T47D (cell line): ENCODE results near the gene RGS6.

ENCODE experiments used
- DNase-seq, 2 experiments: peaks; one replicate each; pipeline versions ENCODE4 v3.0.0 to v3.0.0-alpha.2; 2011 to 2012; ENCODE audit warnings: low read depth in 1 of 2, low spot score in 1 of 2
- JUND ChIP-seq: IDR thresholded peaks from 2 replicates; pipeline ENCODE4 v1.6.1; 2012; ENCODE audit warnings: low read depth
- in situ Hi-C: cut with HindIII; loops from 2 replicates; pipeline ENCODE4 v1.10.0; 2016; ENCODE audit warnings: low sequenced_read_pairs, low pct_unique_long_range_greater_than_20kb

Gene RGS6

DNA sequence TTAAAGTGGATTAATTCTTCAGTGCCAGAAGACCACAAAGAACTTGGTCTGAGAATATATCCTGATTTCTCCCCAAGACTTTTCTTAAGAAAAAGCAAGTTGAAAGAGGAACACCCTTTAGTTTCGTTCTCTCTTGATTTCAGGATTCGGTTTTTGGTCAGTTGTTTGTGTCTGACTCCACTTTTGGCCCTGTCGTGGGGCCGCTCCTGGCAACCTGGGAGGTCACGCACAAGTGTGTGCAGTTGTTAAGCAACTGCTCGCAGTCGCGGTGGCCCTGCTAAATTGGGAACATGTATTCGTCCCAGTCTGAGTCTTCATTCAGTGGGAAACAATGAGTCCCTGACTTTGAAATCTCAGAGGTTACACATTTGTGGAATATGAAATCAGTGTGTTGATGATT, 68.7 kb downstream of the RGS6 start:
- no peak for DNase-seq
- in situ Hi-C loops = no loop called here
- no peak for TF ChIP-seq JUND

DNA sequence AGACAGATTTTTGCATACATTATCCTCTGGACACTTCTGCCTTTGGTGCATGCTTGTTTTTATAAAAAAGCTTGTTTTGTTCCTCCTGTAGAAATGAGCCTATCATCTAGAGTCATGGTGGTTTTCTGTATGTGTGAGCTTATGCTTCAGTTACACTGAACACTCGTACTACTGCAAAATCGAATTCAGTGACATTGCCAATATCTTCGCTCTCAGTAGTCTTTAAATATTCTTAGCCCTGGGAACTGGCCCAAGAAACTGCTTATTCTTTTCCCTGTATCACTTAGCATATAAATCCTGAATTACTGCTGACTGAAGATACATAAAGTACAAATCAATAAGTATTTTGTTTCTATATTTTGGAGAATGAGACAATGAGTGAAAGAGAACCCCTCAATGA, 70.5 kb downstream of the RGS6 start:
- TF ChIP-seq JUND = no peak
- in situ Hi-C loops = no loop called here
- DNase-seq = no peak

DNA sequence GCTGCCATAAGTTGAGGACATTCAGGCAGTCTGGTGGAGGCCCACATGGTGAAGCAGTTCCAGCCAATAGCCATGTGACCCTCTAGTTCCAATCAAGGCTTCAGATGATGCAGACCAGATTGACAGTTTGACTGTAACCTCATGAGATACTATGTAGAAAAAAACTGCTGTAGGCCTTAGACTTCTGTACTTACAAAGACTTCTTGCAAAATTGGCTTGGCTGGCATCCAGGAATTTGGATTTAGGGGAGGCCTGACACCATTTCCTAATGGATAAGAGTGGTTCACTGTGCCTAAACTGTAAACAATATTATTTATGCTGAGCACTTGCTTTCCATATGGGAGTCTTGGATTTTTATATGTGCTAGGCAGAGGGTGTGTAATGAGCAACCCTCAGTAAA, 76.4 kb downstream of the RGS6 start:
- DNase-seq = no peak
- in situ Hi-C loops = no loop called here
- TF ChIP-seq JUND = no peak

DNA sequence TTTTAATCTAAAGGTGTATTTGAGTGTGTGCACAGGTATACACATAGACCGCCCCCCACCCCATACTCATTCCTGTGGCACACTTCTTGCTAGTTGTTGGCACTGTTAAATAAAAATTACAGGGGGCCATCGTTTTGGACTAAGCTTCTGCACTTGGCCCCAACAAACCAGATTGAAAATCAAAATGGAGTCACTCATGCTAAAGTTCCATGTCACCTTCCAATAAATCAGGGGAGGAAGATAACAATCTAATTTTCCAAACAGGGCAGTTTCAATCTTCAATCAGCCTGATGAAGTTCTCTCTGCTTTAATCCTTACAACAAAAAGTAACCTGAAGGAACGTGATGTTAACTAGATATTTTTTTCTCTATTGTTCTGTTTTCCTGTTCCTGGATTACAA, 78.2 kb downstream of the RGS6 start:
- DNase-seq = no peak
- in situ Hi-C loops = no loop called here
- no peak for TF ChIP-seq JUND

DNA sequence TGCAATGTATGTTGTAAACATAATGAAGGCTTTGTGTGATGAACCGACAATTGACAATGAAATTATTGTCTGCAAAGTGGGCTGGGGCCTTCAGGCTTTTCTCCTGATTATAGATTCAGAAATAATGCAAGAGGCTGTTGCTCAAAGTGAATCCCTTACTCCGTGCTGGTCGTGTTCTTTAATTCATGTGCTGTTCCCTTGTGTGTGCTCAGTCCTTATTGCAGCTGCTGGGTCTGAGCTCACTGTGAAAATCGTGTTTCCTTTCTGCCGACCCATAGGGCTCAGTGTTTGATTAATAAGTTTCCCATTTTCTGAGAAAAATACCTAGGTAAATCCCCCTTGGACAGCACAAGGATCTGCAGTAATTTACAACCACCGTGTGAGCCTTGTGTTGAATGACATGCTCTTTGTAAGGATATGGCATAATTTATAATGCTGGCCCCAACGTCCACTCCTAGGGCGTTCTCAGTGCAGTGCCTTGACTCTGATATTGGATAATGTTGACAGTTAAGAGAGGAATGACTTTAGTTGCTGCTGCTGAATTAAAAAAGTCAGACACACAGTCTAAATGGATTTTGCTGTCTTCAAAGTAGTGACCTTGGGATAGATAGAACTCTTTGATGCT, 81.6 kb downstream of the RGS6 start:
- DNase-seq = no peak
- no peak for TF ChIP-seq JUND
- in situ Hi-C loops = no loop called here

DNA sequence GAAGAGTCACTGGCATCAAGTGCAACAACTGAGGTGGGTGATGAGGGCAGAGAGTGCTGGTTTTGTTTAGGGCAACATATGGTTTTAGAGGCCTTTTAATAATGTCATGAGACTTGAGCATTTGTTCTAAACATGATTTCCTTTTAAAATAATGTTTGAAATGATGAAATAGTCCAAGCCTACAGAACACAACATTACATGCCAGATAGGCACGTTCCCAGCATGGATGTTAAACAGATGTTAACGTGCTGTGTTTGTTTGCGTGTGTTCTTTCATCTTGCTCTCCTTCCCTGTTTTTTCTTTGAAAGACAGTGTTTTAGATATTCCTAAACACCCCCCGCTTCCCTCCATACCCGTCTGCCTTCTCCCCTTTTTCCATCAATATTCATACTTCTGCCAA, 82.3 kb downstream of the RGS6 start:
- TF ChIP-seq JUND = no peak
- DNase-seq = no peak
- in situ Hi-C loops = no loop called here

DNA sequence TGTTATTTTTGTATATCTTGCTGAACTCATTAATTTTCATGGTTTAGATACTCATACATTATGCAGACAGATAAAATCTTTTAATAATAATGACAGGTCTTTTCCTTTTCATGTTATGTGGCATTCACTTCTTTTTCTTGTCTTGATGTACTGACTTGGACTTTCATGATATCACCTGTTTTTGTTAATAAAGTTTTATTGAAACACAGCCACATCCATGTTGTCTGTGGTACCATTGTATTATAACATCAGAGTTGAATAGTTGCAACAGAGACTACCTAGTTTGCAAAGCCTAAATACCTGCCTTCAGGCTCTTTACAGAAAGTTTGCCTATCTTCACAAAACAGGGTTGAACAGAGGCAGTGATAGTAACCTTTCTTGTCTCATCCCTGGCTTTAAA, 85.1 kb downstream of the RGS6 start:
- no peak for DNase-seq
- TF ChIP-seq JUND = no peak
- in situ Hi-C loops = no loop called here

DNA sequence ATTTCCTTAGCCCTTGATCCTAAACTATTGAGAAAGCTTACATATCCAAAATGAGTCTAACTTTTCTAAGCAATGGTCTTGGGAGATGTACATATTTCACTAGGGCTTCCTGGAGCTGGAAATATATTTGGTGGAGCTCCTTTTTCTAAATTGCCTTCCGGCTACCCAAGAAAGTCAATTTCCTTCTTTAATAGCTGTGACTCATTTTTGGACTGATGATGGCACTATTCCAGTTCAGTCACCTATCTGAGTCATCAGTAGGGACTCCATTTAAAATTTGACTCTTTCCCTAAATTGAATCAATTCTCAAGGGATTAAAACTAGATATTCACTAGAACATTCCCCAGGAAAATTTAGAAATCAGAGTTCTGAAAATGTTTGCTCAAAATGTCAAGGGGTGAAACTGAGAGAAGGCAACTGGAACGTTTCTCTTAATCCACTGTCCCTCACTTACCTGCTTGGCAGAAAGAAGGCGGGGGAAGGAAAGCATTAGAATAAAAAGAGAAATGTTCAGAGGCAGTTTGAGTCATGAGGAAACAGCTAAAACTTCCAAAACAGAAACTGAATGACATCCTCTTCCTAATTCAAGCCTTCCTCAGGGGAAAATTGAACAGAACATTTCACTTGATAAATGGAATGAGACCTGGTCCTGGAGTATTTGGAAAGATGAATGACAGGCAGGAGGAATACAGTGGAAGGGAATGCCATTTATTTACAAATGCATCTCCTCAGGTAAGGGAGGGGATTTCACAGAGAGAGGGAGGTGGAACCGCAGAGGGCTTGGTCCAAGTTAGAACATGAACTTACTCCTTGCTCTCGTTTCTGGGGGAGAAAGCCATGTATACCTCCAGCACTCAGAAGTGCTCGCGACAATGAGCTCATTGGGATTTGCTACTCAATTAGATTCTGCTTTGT, 91.2 kb downstream of the RGS6 start:
- DNase-seq = peak in 1 of 2 experiments; percentile 32
- TF ChIP-seq JUND = no peak
- in situ Hi-C loops = no loop called here

DNA sequence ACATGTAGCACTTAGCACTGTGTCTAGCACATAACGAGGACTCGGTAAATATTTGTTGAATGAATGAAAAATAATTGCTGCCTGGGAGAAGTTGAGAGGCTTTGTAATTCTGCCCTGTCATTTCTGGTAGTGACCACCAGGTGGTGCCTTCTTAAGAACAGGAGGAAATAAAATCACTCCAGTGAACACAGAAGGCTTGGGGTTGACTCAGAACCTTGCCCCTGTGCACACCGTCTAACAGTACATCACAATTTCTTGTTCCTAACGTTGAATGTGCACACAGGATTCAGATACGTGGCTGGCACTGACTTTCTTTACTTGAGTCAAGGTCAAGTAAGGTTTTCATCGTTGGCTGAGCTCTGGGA, 91.8 kb downstream of the RGS6 start:
- no peak for TF ChIP-seq JUND
- in situ Hi-C loops = no loop called here
- DNase-seq = peak in 1 of 2 experiments; percentile 81

DNA sequence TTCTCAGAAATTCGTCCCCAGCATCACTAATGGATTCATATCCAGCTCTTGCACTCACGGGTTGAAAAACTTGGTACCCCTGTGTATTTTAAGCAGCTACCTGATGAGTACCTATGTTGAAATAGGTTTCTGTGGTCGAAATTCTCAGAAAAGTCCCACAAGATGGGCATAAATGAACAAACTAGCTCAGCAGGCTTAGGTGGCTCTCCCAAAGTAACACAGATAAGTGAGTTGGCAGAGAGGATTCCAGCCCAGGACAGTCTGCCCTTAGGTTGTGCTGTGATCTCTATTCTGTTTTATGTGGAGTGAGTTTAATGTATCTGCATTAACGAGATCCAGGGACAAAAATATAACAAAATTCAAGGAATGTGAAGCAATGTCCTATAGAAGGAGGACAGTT, 92.3 kb downstream of the RGS6 start:
- no peak for TF ChIP-seq JUND
- DNase-seq = no peak
- in situ Hi-C loops = no loop called here

DNA sequence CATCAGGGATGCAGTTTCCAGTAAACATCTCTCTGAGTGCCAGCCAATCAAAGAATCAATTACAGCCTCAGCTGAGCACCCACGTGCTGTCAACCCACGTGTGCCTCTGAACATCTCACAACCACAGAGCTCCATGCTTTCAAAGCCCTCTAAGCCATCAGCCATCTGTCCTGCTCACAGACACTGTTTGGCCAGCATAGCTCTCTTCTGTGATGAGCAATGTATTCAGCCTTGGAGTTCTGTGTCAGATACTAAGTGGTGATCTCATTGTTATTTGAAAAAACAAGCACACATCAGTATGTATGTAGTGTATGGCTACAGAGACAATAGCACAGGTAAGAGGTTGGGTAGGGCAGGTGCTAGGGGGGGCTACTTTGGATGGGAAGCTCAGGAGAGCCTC, 94.3 kb downstream of the RGS6 start:
- no peak for DNase-seq
- in situ Hi-C loops = no loop called here
- TF ChIP-seq JUND = no peak

DNA sequence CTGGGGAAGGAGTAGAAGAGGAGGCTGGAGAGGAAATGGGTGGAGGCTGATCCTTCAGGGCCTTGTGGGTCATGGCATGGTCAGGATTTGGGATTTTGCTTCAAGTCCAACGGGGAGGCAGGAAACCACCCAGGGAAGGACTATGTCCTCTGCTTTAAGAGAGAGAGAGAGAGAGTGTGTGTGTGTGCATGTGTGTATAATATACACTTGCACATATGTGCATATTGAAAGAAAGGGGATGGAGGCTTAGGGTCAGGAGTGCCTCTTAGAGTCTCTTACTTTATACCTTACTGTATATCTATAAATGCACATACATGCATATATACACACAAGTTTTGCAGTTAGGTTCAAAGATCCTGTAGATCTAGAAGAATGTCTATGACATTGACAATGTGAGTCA, 94.8 kb downstream of the RGS6 start:
- no peak for DNase-seq
- in situ Hi-C loops = no loop called here
- TF ChIP-seq JUND = no peak

DNA sequence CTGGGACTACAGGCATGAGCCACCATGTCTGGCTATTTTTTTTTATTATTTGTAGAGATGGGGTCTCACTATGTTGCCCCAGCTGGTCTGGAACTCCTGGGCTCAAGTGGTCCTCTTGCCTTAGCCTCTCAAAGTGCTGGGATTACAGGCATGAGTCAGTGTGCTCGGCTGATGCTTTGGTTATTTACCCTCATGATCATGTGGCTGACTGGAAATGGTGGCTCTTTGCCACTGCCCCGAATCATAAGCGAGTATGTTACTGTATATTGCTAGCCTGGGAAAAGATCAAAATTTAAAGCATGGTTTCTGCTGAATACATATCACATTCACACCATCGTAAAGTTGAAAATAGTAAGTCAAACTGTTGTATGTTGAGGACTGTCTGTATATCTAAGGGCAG, 101.1 kb downstream of the RGS6 start:
- in situ Hi-C loops = no loop called here
- no peak for DNase-seq
- no peak for TF ChIP-seq JUND
